Small intestine (tissue), 7 donors: Measurements from ENCODE around the gene UQCRHL. TPM values are rescaled to one million over a fixed set of nuclear protein-coding genes. Genes with fewer than 3 reads are reported as not detected.

ENCODE experiments used
- DNase-seq, 2 donors: peaks; one replicate each; pipeline versions ENCODE4 v3.0.0 to v3.0.0-alpha.2; 2013
- FAIRE-seq: peaks from 2 replicates; lab custom pipeline; 2012; peaks lifted over from hg19 to GRCh38; lab: Jason Lieb, UNC
- H3K27ac ChIP-seq, 3 donors: one replicate each; pipeline ENCODE4 v1.5.1; 2013; ENCODE audit warnings: low read length in 2 of 3, mild to moderate bottlenecking in 2 of 3, control low read depth in 1 of 3, inconsistent platforms in 1 of 3, low read depth in 1 of 3, moderate library complexity in 1 of 3
- H3K27me3 ChIP-seq, 3 donors: one replicate each; pipeline ENCODE4 v1.6.1; 2013; ENCODE audit warnings: low read length in 3 of 3, inconsistent platforms in 1 of 3; ENCODE audit not compliant: control insufficient read depth in 3 of 3, insufficient read depth in 3 of 3
- H3K36me3 ChIP-seq, 3 donors: one replicate each; pipeline ENCODE4 v1.6.1; 2013; ENCODE audit warnings: low read length in 3 of 3, inconsistent platforms in 1 of 3, low read depth in 1 of 3, mild to moderate bottlenecking in 1 of 3, moderate library complexity in 1 of 3; ENCODE audit not compliant: control insufficient read depth in 3 of 3, insufficient read depth in 2 of 3
- H3K4me1 ChIP-seq, 3 donors: one replicate each; pipeline ENCODE4 v1.6.1; 2013; ENCODE audit warnings: low read length in 2 of 3, inconsistent platforms in 1 of 3, low read depth in 1 of 3, mild to moderate bottlenecking in 1 of 3, moderate library complexity in 1 of 3; ENCODE audit not compliant: control insufficient read depth in 3 of 3, insufficient read depth in 2 of 3
- H3K4me3 ChIP-seq, 3 donors: one replicate each; pipeline ENCODE4 v1.5.1; 2013; ENCODE audit warnings: low read length in 3 of 3, control low read depth in 1 of 3, inconsistent platforms in 1 of 3, low read depth in 1 of 3, mild to moderate bottlenecking in 1 of 3, moderate library complexity in 1 of 3
- H3K9me3 ChIP-seq, 2 donors: one replicate each; pipeline ENCODE4 v1.6.1; 2013; ENCODE audit warnings: low read depth in 1 of 2, low read length in 1 of 2; ENCODE audit not compliant: control insufficient read depth in 2 of 2, insufficient read depth in 1 of 2
- WGBS, 3 donors: extraction: QIAGEN DNeasy Blood & Tissue Kit; methylation state at CpG; one replicate each; pipeline ENCODE4 v1.1.7; 2013; 5-methylcytosine and 5-hydroxymethylcytosine counted together
- polyA plus RNA-seq, 4 donors: library from polyadenylated mRNA; stranded (reverse) in 3 of 4; unstranded in 1 of 4; fragments of 200-250 nt in 3 of 4; fragments of 120-200 nt in 1 of 4; gene quantifications; one replicate each; pipeline versions ENCODE4 v1.2.1 to v1.2.3, GENCODE V29; 2013
- donor health status: healthy with polysubstance abuse.
- donor health status: control.
- donor health status: control.
- donor health status: Bipolar disorder and iron deficiency.
- donor health status: healthy.

Gene UQCRHL
- polyA plus RNA-seq, 4 donors = 2.7 to 4.7 (median 3.7) TPM

DNA sequence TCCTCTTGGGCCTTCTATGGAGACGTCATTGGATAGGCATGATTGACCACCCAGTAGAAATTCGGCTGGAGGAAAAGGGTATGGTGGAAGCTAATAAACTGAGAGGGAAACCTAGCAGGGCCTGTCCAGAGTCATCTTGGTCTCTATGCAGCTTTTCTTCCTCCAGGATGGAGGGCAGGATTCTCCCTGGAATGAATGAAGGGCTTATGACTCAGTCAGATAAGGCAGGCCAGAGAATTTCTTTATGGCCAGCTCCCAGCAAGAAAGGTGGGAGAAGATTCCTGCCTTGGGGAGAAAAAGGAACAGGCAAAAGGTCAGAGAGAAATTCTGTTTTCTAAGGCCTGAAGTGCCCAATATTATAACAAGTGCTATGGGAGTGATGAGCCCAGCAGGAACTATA, 31.7 kb downstream of the UQCRHL start:
- Histone ChIP-seq H3K27me3 (no peaks in the 10 kb centered on the region), H3K9me3 (no peaks in the 10 kb centered on the region), H3K27ac (no peak overlapping the region), H3K4me1 (peaks cover 0 to 36% (median 2%) of the 10 kb centered on the region in 3 donors), H3K4me3 (no peak overlapping the region), H3K36me3 (peaks cover 8 to 93% (median 19%) of the 10 kb centered on the region in 3 donors)
- DNase-seq (no peak), FAIRE-seq (no peak)
- 74 to 97% (median 75%) methylated on average over 2 of the region's 2 CpGs for WGBS, 3 donors

DNA sequence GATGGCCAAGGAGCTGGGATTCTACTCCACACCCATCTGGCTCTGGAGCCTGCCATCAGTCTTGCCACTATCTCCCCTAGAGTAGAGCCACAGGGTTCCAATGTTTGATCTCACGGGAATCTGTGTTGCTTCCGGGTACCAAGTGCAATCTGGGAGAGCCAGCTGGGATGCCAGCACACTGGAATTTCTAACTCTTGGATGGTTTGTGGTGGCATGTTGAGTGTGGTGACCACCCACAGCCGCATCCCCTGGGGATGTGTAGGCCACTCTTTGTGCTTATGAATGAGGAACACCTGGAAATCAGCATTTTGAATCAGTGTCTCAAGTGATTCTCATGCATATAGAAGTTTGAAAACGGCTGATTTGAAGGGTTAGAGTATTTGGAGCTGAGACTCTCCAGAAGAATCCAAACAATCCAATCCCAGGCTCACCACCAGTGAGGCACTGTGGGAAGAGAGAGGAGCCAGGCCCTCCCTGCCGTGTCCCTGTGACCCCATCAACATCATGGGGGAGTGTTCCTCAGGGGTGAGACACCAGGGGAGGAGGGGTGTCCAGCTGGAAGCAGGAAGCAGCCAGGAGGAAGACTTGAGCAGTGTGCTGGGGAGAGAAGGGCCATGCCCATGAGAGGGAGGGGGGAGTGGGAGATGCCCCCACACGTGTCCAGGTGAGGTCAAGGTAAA, 35.5 kb downstream of the UQCRHL start:
- Histone ChIP-seq H3K27ac (no peak overlapping the region), H3K4me3 (no peak overlapping the region), H3K27me3 (no peaks in the 10 kb centered on the region), H3K36me3 (peaks cover 16 to 96% (median 34%) of the 10 kb centered on the region in 3 donors), H3K4me1 (peaks cover 0 to 8% (median 2%) of the 10 kb centered on the region in 3 donors), H3K9me3 (no peaks in the 10 kb centered on the region)
- FAIRE-seq = no peak
- no peak for DNase-seq
- WGBS, 3 donors = 61 to 72% (median 70%) methylated on average over 6 of the region's 6 CpGs

DNA sequence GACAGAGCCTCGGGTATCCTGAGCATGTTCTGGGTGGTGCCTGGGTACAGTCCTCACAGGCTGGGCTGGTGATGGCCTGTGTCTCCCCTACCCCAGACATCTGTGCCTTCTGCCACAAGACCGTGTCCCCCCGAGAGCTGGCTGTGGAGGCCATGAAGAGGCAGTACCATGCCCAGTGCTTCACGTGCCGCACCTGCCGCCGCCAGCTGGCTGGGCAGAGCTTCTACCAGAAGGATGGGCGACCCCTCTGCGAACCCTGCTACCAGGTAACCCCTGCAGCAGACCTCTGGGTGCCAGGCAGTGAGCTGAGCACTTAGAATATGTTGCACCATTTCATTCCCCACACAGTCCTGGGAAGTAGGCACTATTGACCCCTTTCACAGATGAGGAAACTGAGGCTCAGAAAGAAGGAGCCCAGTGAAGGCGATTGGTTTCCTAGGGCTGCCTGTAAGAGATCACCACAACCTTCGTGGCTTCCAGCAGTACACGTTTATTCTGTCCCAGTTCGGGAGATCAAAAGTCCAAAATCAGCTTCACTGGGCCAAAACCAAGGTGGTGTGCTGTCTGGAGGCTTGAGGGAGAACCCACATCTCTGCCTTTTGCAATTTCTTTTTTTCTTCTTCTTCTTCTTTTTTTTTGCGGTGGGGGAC, 37.0 kb downstream of the UQCRHL start:
- Histone ChIP-seq H3K27ac (no peak overlapping the region), H3K9me3 (no peaks in the 10 kb centered on the region), H3K27me3 (no peaks in the 10 kb centered on the region), H3K4me3 (no peak overlapping the region), H3K36me3 (peaks cover 14 to 96% (median 35%) of the 10 kb centered on the region in 3 donors), H3K4me1 (peaks cover 0 to 2% (median under 1%) of the 10 kb centered on the region in 3 donors)
- DNase-seq = peak in 1 of 2 donors; percentile 1
- FAIRE-seq = no peak
- WGBS, 3 donors = 84 to 87% (median 86%) methylated on average over 14 of the region's 14 CpGs

DNA sequence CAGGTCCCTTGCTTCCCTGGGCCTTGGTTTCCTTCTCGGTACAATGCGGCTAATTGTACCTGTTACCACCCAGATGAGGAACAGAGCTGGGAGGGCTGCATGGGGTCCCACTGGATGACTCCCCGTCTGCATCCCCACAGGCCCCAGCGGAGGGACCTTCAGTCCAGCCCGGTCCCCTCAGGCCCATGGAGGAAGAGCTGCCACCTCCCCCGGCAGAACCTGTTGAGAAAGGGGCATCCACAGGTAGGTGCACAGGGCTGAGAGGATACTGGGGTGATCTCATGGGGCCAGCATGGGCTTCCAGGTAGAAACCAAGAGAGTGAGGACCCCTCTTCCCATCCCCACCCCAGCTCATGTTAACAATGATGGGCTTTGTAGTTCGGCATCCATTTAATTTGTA, 39.1 kb downstream of the UQCRHL start:
- H3K4me3 ChIP-seq = no peak overlapping the region
- no peak overlapping the region for H3K27ac ChIP-seq
- no peaks in the 10 kb centered on the region for H3K9me3 ChIP-seq
- no peaks in the 10 kb centered on the region for H3K27me3 ChIP-seq
- FAIRE-seq (no peak), DNase-seq (no peak)
- H3K36me3 ChIP-seq = peaks cover 14 to 96% (median 28%) of the 10 kb centered on the region in 3 donors
- H3K4me1 ChIP-seq = peaks cover 4 to 13% (median 5%) of the 10 kb centered on the region in 3 donors
- 93 to 96% (median 96%) methylated on average over 7 of the region's 7 CpGs for WGBS, 3 donors

DNA sequence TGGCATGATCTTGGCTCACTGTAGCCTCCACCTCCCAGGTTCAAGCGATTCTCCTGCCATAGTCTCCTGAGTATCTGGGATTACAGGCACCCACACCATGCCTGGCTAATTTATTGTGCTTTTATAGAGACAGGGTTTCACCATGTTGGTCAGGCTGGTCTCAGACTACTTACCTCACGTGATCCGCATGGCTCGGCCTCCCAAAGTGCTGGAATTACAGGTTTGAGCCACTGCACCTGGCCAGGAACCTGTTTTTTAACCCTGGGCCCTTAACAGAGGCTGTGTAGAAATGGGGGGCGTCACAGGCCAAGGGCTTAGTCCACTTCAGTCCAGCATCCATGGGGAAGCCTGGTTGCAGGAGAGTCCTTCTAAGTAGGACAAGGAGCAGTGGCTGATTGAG, 39.5 kb downstream of the UQCRHL start:
- WGBS, 3 donors = 87 to 95% (median 88%) methylated on average over 5 of the region's 5 CpGs
- DNase-seq (no peak), FAIRE-seq (no peak)
- H3K9me3 ChIP-seq = no peaks in the 10 kb centered on the region
- H3K36me3 ChIP-seq = peaks cover 14 to 91% (median 28%) of the 10 kb centered on the region in 3 donors
- no peak overlapping the region for H3K27ac ChIP-seq
- H3K27me3 ChIP-seq = no peaks in the 10 kb centered on the region
- peaks cover 4 to 13% (median 5%) of the 10 kb centered on the region in 3 donors for H3K4me1 ChIP-seq
- no peak overlapping the region for H3K4me3 ChIP-seq

DNA sequence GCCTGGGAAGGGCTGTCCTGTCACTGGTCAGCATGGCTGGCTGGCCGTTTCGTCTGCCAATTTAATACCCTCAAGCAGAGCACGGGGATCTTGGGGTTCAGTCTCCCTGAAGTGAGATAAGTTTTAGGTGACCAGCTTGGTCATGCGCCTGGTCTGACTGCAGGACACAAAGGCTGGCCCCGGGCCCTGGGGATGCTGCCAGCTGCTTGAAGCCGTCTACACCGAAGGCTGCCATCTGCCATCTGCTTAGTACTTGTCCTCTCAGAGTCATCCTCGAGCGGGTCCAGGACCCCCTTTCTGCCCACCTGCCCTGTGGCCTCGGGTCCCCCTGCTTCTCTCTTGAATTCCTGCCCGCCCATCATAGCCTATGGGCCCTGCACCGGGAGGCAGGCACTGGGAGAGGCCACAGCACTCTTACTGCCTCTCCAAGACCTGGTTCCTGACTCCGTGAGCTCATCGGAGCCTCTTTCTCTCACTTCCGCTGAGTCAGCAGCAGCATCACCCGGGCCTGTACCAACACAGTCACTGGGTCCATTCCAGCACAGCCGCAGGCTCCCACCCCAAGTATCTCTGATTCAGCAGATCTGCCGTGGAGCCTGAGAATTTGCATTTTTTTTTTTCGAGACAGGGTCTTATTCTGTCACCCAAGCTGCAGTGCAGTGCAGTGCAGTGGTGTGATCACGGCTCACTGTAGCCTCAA, 41.8 kb downstream of the UQCRHL start:
- Histone ChIP-seq H3K27ac (no peak overlapping the region), H3K9me3 (no peaks in the 10 kb centered on the region), H3K4me1 (peaks cover 4 to 25% (median 5%) of the 10 kb centered on the region in 3 donors), H3K4me3 (no peak overlapping the region), H3K36me3 (peaks cover 7 to 86% (median 21%) of the 10 kb centered on the region in 3 donors), H3K27me3 (no peaks in the 10 kb centered on the region)
- FAIRE-seq = no peak
- no peak for DNase-seq
- 78 to 88% (median 80%) methylated on average over 20 of the region's 20 CpGs for WGBS, 3 donors

DNA sequence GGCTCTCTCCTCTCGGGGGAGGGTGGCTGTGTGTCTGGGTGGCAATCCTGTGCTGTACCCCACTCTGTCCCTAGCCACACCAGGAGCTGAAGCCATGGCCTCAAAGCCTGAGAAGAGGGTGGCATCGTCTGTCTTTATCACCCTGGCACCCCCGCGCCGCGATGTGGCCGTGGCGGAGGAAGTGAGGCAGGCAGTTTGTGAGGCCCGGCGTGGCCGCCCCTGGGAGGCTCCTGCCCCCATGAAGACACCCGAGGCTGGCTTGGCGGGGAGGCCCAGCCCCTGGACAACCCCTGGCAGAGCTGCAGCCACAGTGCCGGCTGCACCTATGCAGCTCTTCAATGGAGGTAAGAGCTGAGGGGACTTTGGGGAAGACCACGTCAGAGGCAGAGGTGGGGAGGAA, 42.6 kb downstream of the UQCRHL start:
- peaks cover 5 to 82% (median 17%) of the 10 kb centered on the region in 3 donors for H3K36me3 ChIP-seq
- H3K4me1 ChIP-seq = peaks cover 4 to 32% (median 5%) of the 10 kb centered on the region in 3 donors
- H3K27ac ChIP-seq = peak overlapping the region; percentile 61 to 89 (median 80)
- no peak for FAIRE-seq
- no peaks in the 10 kb centered on the region for H3K27me3 ChIP-seq
- no peak for DNase-seq
- H3K4me3 ChIP-seq = no peak overlapping the region
- 65 to 76% (median 69%) methylated on average over 14 to 15 of the region's 15 CpGs for WGBS, 3 donors
- H3K9me3 ChIP-seq = no peaks in the 10 kb centered on the region

DNA sequence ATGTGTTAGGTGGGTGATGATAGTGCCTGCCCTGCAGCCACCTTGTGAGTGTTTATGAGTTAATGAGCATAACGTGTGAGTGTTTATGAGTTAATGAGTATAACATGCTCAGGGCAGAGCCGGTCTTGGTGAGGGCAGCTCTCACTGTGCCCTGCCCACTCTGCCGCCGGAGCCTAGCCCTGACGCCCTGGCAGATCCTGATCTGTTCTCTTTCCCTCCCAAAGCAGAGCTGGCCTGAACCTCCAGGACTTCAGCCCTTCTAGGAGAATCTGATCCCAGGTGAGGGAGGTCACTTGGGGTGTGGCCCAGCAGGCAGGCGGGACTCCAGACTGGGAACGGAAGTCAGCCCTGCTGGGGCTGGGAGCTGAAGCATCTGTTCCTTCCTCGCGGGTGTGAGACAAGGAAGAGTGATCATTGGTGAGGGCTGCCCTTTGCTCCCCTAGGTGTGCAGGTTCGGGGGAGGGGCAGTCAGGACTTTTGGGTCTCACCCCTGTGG, 43.1 kb downstream of the UQCRHL start:
- Histone ChIP-seq H3K27me3 (no peaks in the 10 kb centered on the region), H3K36me3 (peaks cover 5 to 77% (median 17%) of the 10 kb centered on the region in 3 donors), H3K9me3 (no peaks in the 10 kb centered on the region), H3K27ac (peak overlapping the region; percentile 79 to 89 (median 80)), H3K4me3 (no peak overlapping the region), H3K4me1 (peaks cover 4 to 32% (median 5%) of the 10 kb centered on the region in 3 donors)
- DNase-seq (peak; percentile 87 to 99), FAIRE-seq (no peak)
- 13 to 43% (median 30%) methylated on average over 10 of the region's 10 CpGs for WGBS, 3 donors
